ENCODE measurements around the gene SLC16A7. TPM values are rescaled to one million over a fixed set of nuclear protein-coding genes. Genes with fewer than 3 reads are reported as not detected.

SLC16A7 gene
- total RNA-seq, 1 donor from 2014 or later: 3.5 TPM

DNA sequence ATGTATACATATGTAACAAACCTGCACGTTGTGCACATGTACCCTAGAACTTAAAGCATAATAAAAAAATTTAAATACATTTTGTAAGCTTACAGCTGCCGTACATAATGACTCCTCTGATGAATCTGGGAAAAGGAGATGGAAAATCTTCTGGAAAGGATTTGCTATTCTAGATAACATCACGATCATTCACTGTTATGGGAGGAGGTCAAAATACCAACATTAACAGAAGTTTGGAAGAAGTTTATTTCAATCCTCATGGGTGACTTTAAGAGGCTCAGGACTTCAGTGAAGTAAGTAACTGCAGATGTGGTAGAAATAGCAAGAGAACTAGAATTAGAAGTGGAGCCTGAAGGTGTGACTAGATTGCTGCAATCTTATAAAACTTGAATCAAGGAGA is 172.2 kb downstream of the SLC16A7 start:
- TF ChIP-seq CTCF (IDR thresholded peaks at IDR 0.05; ENCODE audit: insufficient read depth, low read length, poor library complexity, severe bottlenecking): no peak
- Histone ChIP-seq H3K27me3 (ENCODE audit: control insufficient read depth, insufficient read depth, low read length) (no peaks in the 10 kb centered on the region), H3K36me3 (ENCODE audit: control insufficient read depth, insufficient read depth, low read length) (no peaks in the 10 kb centered on the region), H3K4me3 (ENCODE audit: low read depth, low read length) (no peak overlapping the region)
- DNase-seq (ENCODE audit: low read depth): no peak

DNA sequence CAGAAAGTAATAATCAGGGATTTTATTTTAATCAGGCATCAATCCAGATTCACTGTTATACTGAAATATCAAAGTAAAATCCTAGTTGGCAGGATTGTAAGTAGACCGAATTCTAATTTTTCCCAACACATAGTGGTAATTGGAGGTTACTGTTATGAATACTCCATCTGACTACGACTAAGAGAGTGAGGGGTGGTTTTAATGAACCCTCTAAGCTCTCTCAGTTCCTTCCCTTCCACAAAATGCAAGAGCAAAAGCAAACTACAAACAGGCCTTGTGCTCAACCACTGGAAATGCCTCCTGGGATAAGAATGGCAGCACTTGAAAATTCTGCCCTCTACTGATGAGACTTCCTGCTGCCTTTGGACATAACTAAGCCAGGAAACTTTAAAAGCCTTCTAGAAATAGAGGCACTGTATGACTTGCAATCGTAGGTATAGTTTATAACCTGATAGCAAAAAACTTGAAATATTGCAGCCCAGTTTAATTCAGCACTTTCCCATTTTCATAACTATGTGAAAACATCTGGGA is 184.8 kb downstream of the SLC16A7 start:
- Histone ChIP-seq H3K27me3 (ENCODE audit: control insufficient read depth, insufficient read depth, low read length) (no peaks in the 10 kb centered on the region), H3K36me3 (ENCODE audit: control insufficient read depth, insufficient read depth, low read length) (no peaks in the 10 kb centered on the region), H3K4me3 (ENCODE audit: low read depth, low read length) (no peak overlapping the region)
- no peak for DNase-seq (ENCODE audit: low read depth)
- TF ChIP-seq CTCF (IDR thresholded peaks at IDR 0.05; ENCODE audit: insufficient read depth, low read length, poor library complexity, severe bottlenecking): peak; percentile 40

DNA sequence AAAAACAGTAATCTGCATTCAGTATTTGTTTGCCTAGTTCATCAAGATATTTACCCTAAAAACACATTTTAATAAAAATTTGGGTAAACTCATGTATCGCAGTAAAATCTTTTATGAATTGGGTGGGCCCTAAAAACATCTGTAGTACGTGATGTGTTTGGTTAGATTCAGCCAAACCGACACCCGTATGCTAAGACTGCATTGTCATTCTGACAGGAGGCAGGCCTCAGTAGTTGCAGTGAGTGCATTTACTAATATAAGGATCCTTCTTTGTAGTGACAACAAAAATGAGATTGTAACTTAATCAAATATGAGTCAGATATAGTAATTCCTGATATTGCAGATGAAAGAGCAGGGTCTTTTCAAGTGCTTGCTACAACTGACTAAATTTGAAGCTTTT is 191.8 kb downstream of the SLC16A7 start:
- no peaks in the 10 kb centered on the region for H3K36me3 ChIP-seq (ENCODE audit: control insufficient read depth, insufficient read depth, low read length)
- DNase-seq (ENCODE audit: low read depth): no peak
- H3K27me3 ChIP-seq (ENCODE audit: control insufficient read depth, insufficient read depth, low read length): no peaks in the 10 kb centered on the region
- no peak overlapping the region for H3K4me3 ChIP-seq (ENCODE audit: low read depth, low read length)
- TF ChIP-seq CTCF (IDR thresholded peaks at IDR 0.05; ENCODE audit: insufficient read depth, low read length, poor library complexity, severe bottlenecking): no peak

- DNase-seq (ENCODE audit: low read depth): no peak
- Histone ChIP-seq H3K36me3 (ENCODE audit: control insufficient read depth, insufficient read depth, low read length) (no peaks in the 10 kb centered on the region), H3K27me3 (ENCODE audit: control insufficient read depth, insufficient read depth, low read length) (no peaks in the 10 kb centered on the region), H3K4me3 (ENCODE audit: low read depth, low read length) (no peak overlapping the region)
- no peak for TF ChIP-seq CTCF (IDR thresholded peaks at IDR 0.05; ENCODE audit: insufficient read depth, low read length, poor library complexity, severe bottlenecking)
Observed at GRCh38 chr12:59792647-59793046, 196.8 kb downstream of the SLC16A7 start.

DNA sequence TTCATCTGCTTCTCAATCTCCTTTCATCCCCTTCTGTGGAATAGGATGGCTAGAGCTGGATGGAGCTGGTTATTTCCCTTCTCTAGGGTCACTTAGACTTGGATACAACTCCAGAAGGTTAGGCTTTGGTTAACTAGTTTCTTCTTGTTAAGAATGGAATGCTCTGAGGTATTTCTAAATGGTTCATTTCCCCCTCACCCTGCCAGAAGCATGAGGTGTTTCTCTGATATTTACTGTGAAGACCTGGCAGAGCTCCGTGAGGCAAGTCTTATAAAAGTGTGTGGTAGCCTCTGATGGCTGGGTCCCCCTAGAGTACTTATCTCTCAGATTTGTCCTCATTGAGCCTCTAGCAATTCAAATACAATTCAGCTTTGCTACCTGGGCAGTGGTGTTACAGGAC is 207.9 kb downstream of the SLC16A7 start:
- Histone ChIP-seq H3K4me3 (ENCODE audit: low read depth, low read length) (no peak overlapping the region), H3K36me3 (ENCODE audit: control insufficient read depth, insufficient read depth, low read length) (no peaks in the 10 kb centered on the region), H3K27me3 (ENCODE audit: control insufficient read depth, insufficient read depth, low read length) (no peaks in the 10 kb centered on the region)
- TF ChIP-seq CTCF (IDR thresholded peaks at IDR 0.05; ENCODE audit: insufficient read depth, low read length, poor library complexity, severe bottlenecking): no peak
- peak; percentile 26 for DNase-seq (ENCODE audit: low read depth)

DNA sequence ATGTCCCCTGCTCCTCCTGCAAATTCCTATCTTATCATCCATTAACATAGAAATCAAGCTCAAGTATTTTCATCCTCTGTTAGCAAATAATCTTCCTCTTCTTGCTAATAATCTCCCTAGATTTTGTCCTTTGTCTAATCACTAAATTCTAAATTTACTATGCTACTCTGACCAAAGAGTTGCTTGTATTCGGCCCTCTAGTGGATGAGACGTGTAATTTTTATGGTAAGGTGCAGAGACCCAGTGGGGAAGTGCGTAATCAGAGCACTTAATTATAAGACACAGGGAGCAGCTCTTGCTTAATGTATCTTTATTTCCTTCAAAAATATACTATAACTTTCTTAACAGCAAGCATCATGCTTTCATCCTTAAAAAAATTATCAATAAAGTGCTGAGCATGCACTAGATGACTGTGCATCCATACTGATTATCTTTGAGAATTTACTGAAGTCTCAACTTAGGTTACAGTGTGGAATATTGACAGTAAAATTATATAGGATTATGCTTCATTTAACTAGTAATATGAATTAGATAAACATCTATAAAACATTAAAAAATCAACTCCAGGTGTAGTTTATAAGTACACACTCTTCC is 212.6 kb downstream of the SLC16A7 start:
- Histone ChIP-seq H3K36me3 (ENCODE audit: control insufficient read depth, insufficient read depth, low read length) (no peaks in the 10 kb centered on the region), H3K27me3 (ENCODE audit: control insufficient read depth, insufficient read depth, low read length) (no peaks in the 10 kb centered on the region), H3K4me3 (ENCODE audit: low read depth, low read length) (no peak overlapping the region)
- peak; percentile 4 for DNase-seq (ENCODE audit: low read depth)
- TF ChIP-seq CTCF (IDR thresholded peaks at IDR 0.05; ENCODE audit: insufficient read depth, low read length, poor library complexity, severe bottlenecking): peak; percentile 74
